ENCODE measurements around the gene DENND1B.
"Not testable (repeated sequence)": the region's sequence is repeated elsewhere in the genome, so short reads cannot be mapped to it uniquely, and the experiment has no call there.

Gene DENND1B

GRCh38 chr1:197519741-197520334 lies 255.4 kb downstream of the DENND1B start:
- intact Hi-C loops (cut with DNase I), result loop anchor here (10.0 kb wide), 1 partner anchor 405 kb away; no protein-coding TSS in a partner anchor
- DNase-seq, result no peak

- intact Hi-C loops (cut with DNase I), result no loop called here
- no peak for DNase-seq
Measured at GRCh38 chr1:197515421-197515820, 259.9 kb downstream of the DENND1B start.

- no peak for DNase-seq
- intact Hi-C loops (cut with DNase I), result no loop called here
Measured at GRCh38 chr1:197510691-197511378, 264.4 kb downstream of the DENND1B start.

GRCh38 chr1:197496722-197497121 lies 278.6 kb downstream of the DENND1B start:
- DNase-seq, result no peak
- intact Hi-C loops (cut with DNase I), result no loop called here

GRCh38 chr1:197491505-197491904 lies 283.8 kb downstream of the DENND1B start:
- intact Hi-C loops (cut with DNase I); DNase-seq: not testable (repeated sequence)

GRCh38 chr1:197486946-197487345 lies 288.3 kb downstream of the DENND1B start:
- intact Hi-C loops (cut with DNase I), result no loop called here
- no peak for DNase-seq

- intact Hi-C loops (cut with DNase I), result no loop called here
- no peak for DNase-seq
Measured at GRCh38 chr1:197485790-197486189, 289.5 kb downstream of the DENND1B start.

- intact Hi-C loops (cut with DNase I), result no loop called here
- DNase-seq, result no peak
Measured at GRCh38 chr1:197481101-197481500, 294.2 kb downstream of the DENND1B start.

GRCh38 chr1:197480446-197480845 lies 294.8 kb downstream of the DENND1B start:
- intact Hi-C loops (cut with DNase I), result no loop called here
- DNase-seq, result no peak

- DNase-seq, result no peak
- intact Hi-C loops (cut with DNase I), result no loop called here
Measured at GRCh38 chr1:197472141-197472540, 303.1 kb downstream of the DENND1B start.

GRCh38 chr1:197471248-197471985 lies 303.9 kb downstream of the DENND1B start:
- peak in 19 of 42 donors; percentile 4 to 49 (median 17) for DNase-seq
- intact Hi-C loops (cut with DNase I), result no loop called here

GRCh38 chr1:197470330-197470729 lies 304.9 kb downstream of the DENND1B start:
- intact Hi-C loops (cut with DNase I), result no loop called here
- DNase-seq, result no peak

- intact Hi-C loops (cut with DNase I), result no loop called here
- no peak for DNase-seq
Measured at GRCh38 chr1:197469620-197470210, 305.6 kb downstream of the DENND1B start.

GRCh38 chr1:197468543-197469175 lies 306.6 kb downstream of the DENND1B start:
- intact Hi-C loops (cut with DNase I), result no loop called here
- no peak for DNase-seq

- no peak for DNase-seq
- intact Hi-C loops (cut with DNase I), result no loop called here
Measured at GRCh38 chr1:197467881-197468280, 307.4 kb downstream of the DENND1B start.

GRCh38 chr1:197466813-197467212 lies 308.5 kb downstream of the DENND1B start:
- intact Hi-C loops (cut with DNase I), result no loop called here
- no peak for DNase-seq

- intact Hi-C loops (cut with DNase I), result no loop called here
- no peak for DNase-seq
Measured at GRCh38 chr1:197465528-197466327, 309.6 kb downstream of the DENND1B start.

- intact Hi-C loops (cut with DNase I), result no loop called here
Measured at GRCh38 chr1:197464044-197464443, 311.2 kb downstream of the DENND1B start.

GRCh38 chr1:197463142-197463541 lies 312.1 kb downstream of the DENND1B start:
- no peak for DNase-seq
- intact Hi-C loops (cut with DNase I), result no loop called here

More at GRCh38 chr1:197464044-197464443, 311.2 kb downstream of the DENND1B start:
- DNase-seq, result peak in 16 of 42 donors; percentile 7 to 59 (median 15)
